Liver (tissue), 9 donors: ENCODE data around the gene TMEM53. TPM values are rescaled to one million over a fixed set of nuclear protein-coding genes. Genes with fewer than 3 reads are reported as not detected.

ENCODE experiments used
- DNase-seq: peaks from one replicate; pipeline ENCODE4 v3.0.0-alpha.2; 2017; ENCODE audit warnings: low spot score
- H3K27ac ChIP-seq, 2 donors: one replicate each; pipeline ENCODE4 v1.7.0; 2013; ENCODE audit warnings: inconsistent platforms in 2 of 2, low read length in 2 of 2, control low read depth in 1 of 2, low read depth in 1 of 2, mild to moderate bottlenecking in 1 of 2
- H3K27me3 ChIP-seq, 4 donors: one replicate each; pipeline versions ENCODE4 v1.6.1 to v1.7.0; 2013; ENCODE audit warnings: low read length in 3 of 4, inconsistent platforms in 1 of 4, mild to moderate bottlenecking in 1 of 4, moderate library complexity in 1 of 4; ENCODE audit not compliant: control insufficient read depth in 4 of 4, insufficient read depth in 4 of 4
- H3K36me3 ChIP-seq, 4 donors: one replicate each; pipeline versions ENCODE4 v1.6.1 to v1.7.0; 2013; ENCODE audit warnings: low read length in 3 of 4, mild to moderate bottlenecking in 3 of 4, low read depth in 1 of 4, moderate library complexity in 1 of 4; ENCODE audit not compliant: control insufficient read depth in 4 of 4, insufficient read depth in 3 of 4
- H3K4me1 ChIP-seq, 4 donors: one replicate each; pipeline versions ENCODE4 v1.6.1 to v1.7.0; 2013; ENCODE audit warnings: low read length in 3 of 4, mild to moderate bottlenecking in 3 of 4, moderate library complexity in 1 of 4; ENCODE audit not compliant: control insufficient read depth in 4 of 4, insufficient read depth in 4 of 4
- H3K4me3 ChIP-seq, 3 donors: one replicate each; pipeline versions ENCODE4 v1.6.1 to v1.7.0; 2013; ENCODE audit warnings: low read length in 3 of 3, control low read depth in 1 of 3, low read depth in 1 of 3, mild to moderate bottlenecking in 1 of 3
- H3K9ac ChIP-seq, 2 donors: one replicate each; pipeline ENCODE4 v1.7.0; 2013; ENCODE audit warnings: low read length in 2 of 2, mild to moderate bottlenecking in 2 of 2, moderate library complexity in 2 of 2, control low read depth in 1 of 2, low read depth in 1 of 2
- H3K9me3 ChIP-seq, 4 donors: one replicate each; pipeline versions ENCODE4 v1.6.1 to v1.7.0; 2013; ENCODE audit warnings: low read length in 3 of 4; ENCODE audit not compliant: control insufficient read depth in 4 of 4
- EGR1 ChIP-seq, 2 donors: IDR thresholded peaks; 2 replicates each; pipeline ENCODE4 v1.6.1; 2016 to 2018; ENCODE audit warnings: antibody characterized with exemption in 2 of 2, low read depth in 2 of 2
- FOXA1 ChIP-seq: IDR thresholded peaks from 2 replicates; pipeline ENCODE4 v1.6.1; 2016; ENCODE audit warnings: antibody characterized with exemption
- FOXA2 ChIP-seq: IDR thresholded peaks from 2 replicates; pipeline ENCODE4 v1.6.1; 2016; ENCODE audit warnings: antibody characterized with exemption
- GABPA ChIP-seq, 2 donors: IDR thresholded peaks in 1 of 2; conservative IDR thresholded peaks in 1 of 2; 2 replicates each; pipeline ENCODE4 v1.6.1; 2016; ENCODE audit warnings: antibody characterized with exemption in 2 of 2, mild to moderate bottlenecking in 1 of 2, moderate library complexity in 1 of 2
- HNF4A ChIP-seq, 2 donors: conservative IDR thresholded peaks; 2 replicates each; pipeline ENCODE4 v1.6.1; 2016; ENCODE audit warnings: antibody characterized with exemption in 2 of 2, mild to moderate bottlenecking in 2 of 2
- HNF4G ChIP-seq: IDR thresholded peaks from 2 replicates; pipeline ENCODE4 v1.6.1; 2016; ENCODE audit warnings: antibody characterized with exemption
- JUND ChIP-seq, 2 donors: IDR thresholded peaks; 2 replicates each; pipeline ENCODE4 v1.6.1; 2016; ENCODE audit warnings: antibody characterized with exemption in 2 of 2
- MAX ChIP-seq: IDR thresholded peaks from 2 replicates; pipeline ENCODE4 v1.6.1; 2016; ENCODE audit warnings: antibody characterized with exemption
- NR2F2 ChIP-seq: IDR thresholded peaks from 2 replicates; pipeline ENCODE4 v1.6.1; 2016; ENCODE audit warnings: antibody characterized with exemption
- RAD21 ChIP-seq, 2 donors: IDR thresholded peaks; 2 replicates each; pipeline ENCODE4 v1.6.1; 2016; ENCODE audit warnings: antibody characterized with exemption in 2 of 2, mild to moderate bottlenecking in 2 of 2
- SP1 ChIP-seq: IDR thresholded peaks from 2 replicates; pipeline ENCODE4 v1.6.1; 2018; ENCODE audit warnings: antibody characterized with exemption, mild to moderate bottlenecking
- TAF1 ChIP-seq: conservative IDR thresholded peaks from 2 replicates; pipeline ENCODE4 v1.6.1; 2016; ENCODE audit warnings: antibody characterized with exemption, mild to moderate bottlenecking
- YY1 ChIP-seq: IDR thresholded peaks from 2 replicates; pipeline ENCODE4 v1.6.1; 2016; ENCODE audit warnings: antibody characterized with exemption, mild to moderate bottlenecking
- ZBTB33 ChIP-seq: IDR thresholded peaks from 2 replicates; pipeline ENCODE4 v1.6.1; 2016; ENCODE audit warnings: antibody characterized with exemption
- WGBS: extraction: QIAGEN DNeasy Blood & Tissue Kit; methylation state at CpG from one replicate; pipeline ENCODE4 v1.1.7; 2013; 5-methylcytosine and 5-hydroxymethylcytosine counted together
- polyA plus RNA-seq, 2 donors: library from polyadenylated mRNA; stranded (reverse) in 1 of 2; unstranded in 1 of 2; fragments of 200-250 nt in 1 of 2; fragments of >200 nt in 1 of 2; fragmentation: Nextera tagmentation in 1 of 2; extraction: Ambion mirVana in 1 of 2; gene quantifications; one replicate each; pipeline versions ENCODE4 v1.2.1 to v1.2.3, GENCODE V29; 2013 to 2015
- total RNA-seq, 2 donors: library from RNA; depleted of rRNA; stranded (reverse); fragments of >200 nt; gene quantifications; one replicate each; pipeline ENCODE4 v1.2.3, GENCODE V29; 2014
- TF ChIP-seq, protein P1 (sequence below): IDR thresholded peaks from 2 replicates; pipeline ENCODE4 v1.6.1; 2016; ENCODE audit warnings: antibody characterized with exemption, mild to moderate bottlenecking
- TF ChIP-seq, protein P2 (sequence below): fragments of 150-350 bp; IDR thresholded peaks from 2 replicates; pipeline ENCODE4 v1.5.1; 2017; ENCODE audit warnings: improper control_type of control experiment, low read depth, low read length; ENCODE audit not compliant: missing input control
- TF ChIP-seq, protein P3 (sequence below): IDR thresholded peaks from 2 replicates; pipeline ENCODE4 v1.6.1; 2016; ENCODE audit warnings: antibody characterized with exemption
- donor health status: healthy.
- donor health status: healthy.
- donor health status: healthy.
- donor health status: healthy.
- donor health status: healthy.

The TMEM53 gene
- total and polyA plus RNA-seq, 4 donors: 9.9 to 89.2 (median 29.4) TPM

GRCh38 chr1:44616991-44617702 lies 57.1 kb downstream of the TMEM53 start:
- DNase-seq: no peak
- Histone ChIP-seq H3K27ac (no peak overlapping the region), H3K36me3 (no peaks in the 10 kb centered on the region), H3K9me3 (no peaks in the 10 kb centered on the region), H3K27me3 (no peaks in the 10 kb centered on the region), H3K4me3 (peak overlapping the region in 2 of 3 donors; percentile 1 to 41), H3K9ac (no peak overlapping the region), H3K4me1 (peaks cover 0 to 10% (median 8%) of the 10 kb centered on the region in 4 donors)
- 20% methylated on average over 63 of the region's 63 CpGs for WGBS
- TF ChIP-seq FOXA2 (no peak), EGR1 (IDR thresholded peaks at IDR 0.05; ENCODE audit: low read depth in 2 of 2) (no peak)

- no peak overlapping the region for H3K9ac ChIP-seq
- peak overlapping the region in 1 of 3 donors; percentile 41 for H3K4me3 ChIP-seq
- H3K4me1 ChIP-seq: peaks cover 0 to 10% (median 8%) of the 10 kb centered on the region in 4 donors
- TF ChIP-seq RAD21 (IDR thresholded peaks at IDR 0.05) (no peak), HNF4A (conservative IDR thresholded peaks at IDR 0.05) (no peak), TAF1 (no peak), GABPA (IDR thresholded peaks at IDR 0.05 in 1 of 2, conservative IDR thresholded peaks at IDR 0.05 in 1 of 2) (no peak), FOXA2 (no peak), NR2F2 (no peak), EGR1 (IDR thresholded peaks at IDR 0.05; ENCODE audit: low read depth in 2 of 2) (no peak), MAX (no peak), HNF4G (no peak), SP1 (no peak), FOXA1 (no peak), JUND (IDR thresholded peaks at IDR 0.05) (no peak), ZBTB33 (no peak), YY1 (no peak)
- TF ChIP-seq, protein P1, sequence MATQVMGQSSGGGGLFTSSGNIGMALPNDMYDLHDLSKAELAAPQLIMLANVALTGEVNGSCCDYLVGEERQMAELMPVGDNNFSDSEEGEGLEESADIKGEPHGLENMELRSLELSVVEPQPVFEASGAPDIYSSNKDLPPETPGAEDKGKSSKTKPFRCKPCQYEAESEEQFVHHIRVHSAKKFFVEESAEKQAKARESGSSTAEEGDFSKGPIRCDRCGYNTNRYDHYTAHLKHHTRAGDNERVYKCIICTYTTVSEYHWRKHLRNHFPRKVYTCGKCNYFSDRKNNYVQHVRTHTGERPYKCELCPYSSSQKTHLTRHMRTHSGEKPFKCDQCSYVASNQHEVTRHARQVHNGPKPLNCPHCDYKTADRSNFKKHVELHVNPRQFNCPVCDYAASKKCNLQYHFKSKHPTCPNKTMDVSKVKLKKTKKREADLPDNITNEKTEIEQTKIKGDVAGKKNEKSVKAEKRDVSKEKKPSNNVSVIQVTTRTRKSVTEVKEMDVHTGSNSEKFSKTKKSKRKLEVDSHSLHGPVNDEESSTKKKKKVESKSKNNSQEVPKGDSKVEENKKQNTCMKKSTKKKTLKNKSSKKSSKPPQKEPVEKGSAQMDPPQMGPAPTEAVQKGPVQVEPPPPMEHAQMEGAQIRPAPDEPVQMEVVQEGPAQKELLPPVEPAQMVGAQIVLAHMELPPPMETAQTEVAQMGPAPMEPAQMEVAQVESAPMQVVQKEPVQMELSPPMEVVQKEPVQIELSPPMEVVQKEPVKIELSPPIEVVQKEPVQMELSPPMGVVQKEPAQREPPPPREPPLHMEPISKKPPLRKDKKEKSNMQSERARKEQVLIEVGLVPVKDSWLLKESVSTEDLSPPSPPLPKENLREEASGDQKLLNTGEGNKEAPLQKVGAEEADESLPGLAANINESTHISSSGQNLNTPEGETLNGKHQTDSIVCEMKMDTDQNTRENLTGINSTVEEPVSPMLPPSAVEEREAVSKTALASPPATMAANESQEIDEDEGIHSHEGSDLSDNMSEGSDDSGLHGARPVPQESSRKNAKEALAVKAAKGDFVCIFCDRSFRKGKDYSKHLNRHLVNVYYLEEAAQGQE: no peak
- TF ChIP-seq, protein P2, sequence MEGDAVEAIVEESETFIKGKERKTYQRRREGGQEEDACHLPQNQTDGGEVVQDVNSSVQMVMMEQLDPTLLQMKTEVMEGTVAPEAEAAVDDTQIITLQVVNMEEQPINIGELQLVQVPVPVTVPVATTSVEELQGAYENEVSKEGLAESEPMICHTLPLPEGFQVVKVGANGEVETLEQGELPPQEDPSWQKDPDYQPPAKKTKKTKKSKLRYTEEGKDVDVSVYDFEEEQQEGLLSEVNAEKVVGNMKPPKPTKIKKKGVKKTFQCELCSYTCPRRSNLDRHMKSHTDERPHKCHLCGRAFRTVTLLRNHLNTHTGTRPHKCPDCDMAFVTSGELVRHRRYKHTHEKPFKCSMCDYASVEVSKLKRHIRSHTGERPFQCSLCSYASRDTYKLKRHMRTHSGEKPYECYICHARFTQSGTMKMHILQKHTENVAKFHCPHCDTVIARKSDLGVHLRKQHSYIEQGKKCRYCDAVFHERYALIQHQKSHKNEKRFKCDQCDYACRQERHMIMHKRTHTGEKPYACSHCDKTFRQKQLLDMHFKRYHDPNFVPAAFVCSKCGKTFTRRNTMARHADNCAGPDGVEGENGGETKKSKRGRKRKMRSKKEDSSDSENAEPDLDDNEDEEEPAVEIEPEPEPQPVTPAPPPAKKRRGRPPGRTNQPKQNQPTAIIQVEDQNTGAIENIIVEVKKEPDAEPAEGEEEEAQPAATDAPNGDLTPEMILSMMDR: no peak
- TF ChIP-seq, protein P3, sequence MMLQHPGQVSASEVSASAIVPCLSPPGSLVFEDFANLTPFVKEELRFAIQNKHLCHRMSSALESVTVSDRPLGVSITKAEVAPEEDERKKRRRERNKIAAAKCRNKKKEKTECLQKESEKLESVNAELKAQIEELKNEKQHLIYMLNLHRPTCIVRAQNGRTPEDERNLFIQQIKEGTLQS: no peak
- no peaks in the 10 kb centered on the region for H3K27me3 ChIP-seq
- H3K36me3 ChIP-seq: no peaks in the 10 kb centered on the region
- no peak overlapping the region for H3K27ac ChIP-seq
- WGBS: 75% methylated on average over 4 of the region's 4 CpGs
- no peak for DNase-seq
- no peaks in the 10 kb centered on the region for H3K9me3 ChIP-seq
Observed at GRCh38 chr1:44616284-44616990, 57.8 kb downstream of the TMEM53 start.
